ENCODE measurements around the gene ACP1.
A peak's percentile ranks its signal among the peaks of the same experiment; 100 is the strongest.

ACP1 gene

DNA sequence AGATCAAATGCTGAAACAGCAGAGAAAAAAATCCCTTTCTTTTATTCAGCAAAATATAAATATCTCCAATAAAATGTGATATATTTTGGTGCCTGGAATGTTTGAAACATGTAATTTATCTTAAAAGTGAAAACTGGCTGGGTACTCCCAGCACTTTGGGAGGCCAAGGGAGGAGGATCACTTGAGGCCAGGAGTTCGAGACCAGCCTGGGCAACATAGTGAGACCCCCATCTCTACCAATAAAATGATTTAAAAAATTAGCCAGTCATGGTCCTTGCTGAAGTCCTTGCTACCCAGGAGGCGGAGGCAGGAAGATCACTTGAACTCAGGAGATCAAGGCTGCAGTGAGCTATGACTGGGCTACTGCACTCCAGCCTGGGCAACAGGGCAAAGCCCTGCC is 9.6 kb upstream of the ACP1 start:
- DNase-seq (ENCODE audit: low read depth), result no peak

GRCh38 chr2:256094-256493 is 8.7 kb upstream of the ACP1 start:
- no peak for DNase-seq (ENCODE audit: low read depth)

DNA sequence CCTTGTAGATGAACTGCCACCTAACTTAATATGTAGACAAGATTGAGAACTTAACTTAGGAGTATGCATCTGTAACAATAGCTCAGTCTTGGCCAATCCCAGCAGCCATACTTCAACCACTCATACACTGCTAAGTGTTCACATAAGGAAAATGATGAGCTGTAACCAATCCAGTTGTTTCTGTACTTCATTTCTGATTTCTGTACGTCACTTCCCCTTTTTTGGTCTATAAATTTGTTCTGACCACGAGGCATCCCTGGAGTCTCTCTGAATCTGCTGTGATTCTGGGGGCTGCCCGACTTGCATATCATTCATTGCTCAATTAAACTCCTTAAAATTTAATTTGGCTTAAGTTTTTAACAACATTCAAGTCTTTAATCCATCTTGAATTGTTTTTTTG is 7.3 kb upstream of the ACP1 start:
- DNase-seq (ENCODE audit: low read depth), result no peak

DNA sequence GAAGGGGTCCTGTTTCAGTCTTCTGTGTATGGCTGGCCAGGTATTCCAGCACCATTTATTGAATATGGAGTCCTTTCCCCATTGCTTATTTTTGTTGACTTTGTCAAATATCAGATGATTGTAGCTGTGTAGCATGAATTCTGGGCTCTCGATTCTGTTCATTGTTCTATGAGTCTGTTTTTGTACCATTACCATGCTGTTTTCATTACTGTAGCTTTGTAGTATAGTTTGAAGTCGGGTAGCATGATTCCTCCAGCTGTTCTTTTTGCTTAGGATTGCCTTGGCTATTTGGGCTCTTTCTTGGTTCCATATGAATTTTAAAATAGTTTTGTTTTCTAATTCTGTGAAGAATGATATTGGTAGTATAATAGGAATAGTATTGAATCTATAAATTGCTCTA is 6.9 kb upstream of the ACP1 start:
- DNase-seq (ENCODE audit: low read depth), result no peak

DNA sequence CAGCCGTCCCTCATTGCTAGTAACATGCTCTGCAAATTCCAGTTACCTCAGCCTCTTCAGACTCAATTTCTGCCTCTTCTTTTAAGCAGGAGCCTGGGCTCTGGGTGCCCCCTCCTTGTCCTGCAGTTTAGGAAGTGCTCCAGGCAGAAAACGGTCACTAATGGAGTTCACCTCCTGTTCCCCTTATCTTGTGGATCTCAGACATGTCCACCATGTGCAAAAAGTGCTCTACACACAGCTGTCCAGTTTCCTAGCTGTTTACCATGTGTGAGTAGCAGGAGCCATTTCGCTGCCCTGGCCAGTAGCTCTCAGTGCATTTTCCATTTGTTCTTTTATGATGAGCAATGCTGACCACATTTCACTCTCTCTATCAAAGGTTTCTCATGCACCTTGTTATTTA is 5.8 kb upstream of the ACP1 start:
- DNase-seq (ENCODE audit: low read depth), result no peak

GRCh38 chr2:259789-260331 is 4.9 kb upstream of the ACP1 start:
- DNase-seq (ENCODE audit: low read depth), result no peak

- no peak for DNase-seq (ENCODE audit: low read depth)
These were observed 4.1 kb upstream of the ACP1 start for GRCh38 chr2:260507-261161.

GRCh38 chr2:262117-262516 is 2.6 kb upstream of the ACP1 start:
- DNase-seq (ENCODE audit: low read depth), result no peak

DNA sequence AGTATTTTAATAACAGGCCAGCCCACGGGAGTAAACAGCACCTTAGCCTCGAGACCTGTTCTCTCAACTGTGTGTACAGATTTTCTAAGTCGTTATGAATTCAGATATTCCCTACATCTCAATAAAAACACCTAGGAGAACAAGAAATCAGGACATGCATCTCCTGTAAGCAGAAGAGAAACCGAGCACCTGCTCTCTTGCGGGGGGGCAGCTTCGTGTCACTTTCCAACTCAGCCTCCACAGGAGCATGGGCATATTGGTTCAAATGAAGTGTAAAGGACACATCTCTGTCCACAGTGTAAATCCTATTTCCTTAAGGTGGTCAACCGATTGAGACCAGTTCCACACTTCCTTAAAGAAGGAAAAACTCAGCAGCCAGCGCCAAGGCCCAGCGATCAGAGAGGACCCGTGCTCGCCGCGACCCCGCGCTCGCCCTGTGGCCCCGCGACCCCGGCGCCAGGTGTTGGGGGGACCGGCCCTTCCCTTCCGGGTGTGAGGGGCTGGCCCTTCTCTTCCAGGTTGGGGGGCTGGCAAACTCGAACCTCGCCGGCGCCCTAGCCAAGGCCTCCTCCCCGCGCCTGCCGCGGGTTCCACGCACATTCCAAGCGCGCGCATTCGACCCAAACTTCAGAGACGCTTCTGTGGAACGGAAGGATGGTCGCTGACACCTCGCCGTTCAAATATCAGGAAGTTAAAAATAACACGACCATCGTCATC is 1.6 kb upstream of the ACP1 start:
- no peak for DNase-seq (ENCODE audit: low read depth)

DNA sequence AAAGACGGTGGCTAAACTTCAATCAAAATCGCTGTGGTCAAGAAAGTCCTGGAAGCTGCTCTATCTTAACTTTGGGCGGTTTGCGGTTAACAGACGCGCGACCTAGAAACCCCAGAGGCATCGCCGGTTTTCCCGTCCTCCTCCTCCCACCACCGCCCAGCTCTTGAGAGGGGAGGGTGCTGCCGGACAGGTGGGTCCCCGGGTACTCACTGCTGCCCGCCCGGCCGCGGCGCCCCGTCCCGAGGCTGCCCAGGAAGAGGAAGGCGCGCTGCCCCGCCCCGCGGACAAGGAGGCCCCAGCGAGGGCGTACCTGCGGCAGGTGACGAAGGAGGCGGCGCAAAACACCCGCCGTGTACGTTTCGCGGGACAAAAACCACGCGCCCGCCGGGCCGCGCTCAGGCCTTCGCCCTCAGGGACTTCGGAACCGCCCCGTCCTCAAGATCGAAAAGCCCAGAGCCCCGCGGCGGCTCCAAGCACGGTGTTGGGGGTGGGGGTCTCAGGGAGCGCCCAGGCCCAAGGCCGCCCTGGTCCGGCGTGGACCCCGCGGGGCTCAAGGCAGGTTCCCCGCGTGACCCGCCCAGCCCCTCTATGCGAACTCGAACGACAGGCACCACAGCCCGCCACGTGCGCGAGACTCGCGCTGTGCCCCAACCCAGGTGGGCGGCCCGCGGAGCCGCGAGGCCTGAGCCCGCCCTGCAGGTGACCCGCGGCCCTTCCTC is 814 bp upstream of the ACP1 start, which contains the start of gene SH3YL1:
SH3YL1 (minus strand) TSS at position 259 of the 719 bp plus-strand sequence; CDS start at position 211, 48 bp downstream.
- peak; percentile 40 for DNase-seq (ENCODE audit: low read depth)

GRCh38 chr2:268323-268722 is 3.6 kb downstream of the ACP1 start:
- DNase-seq (ENCODE audit: low read depth), result no peak

DNA sequence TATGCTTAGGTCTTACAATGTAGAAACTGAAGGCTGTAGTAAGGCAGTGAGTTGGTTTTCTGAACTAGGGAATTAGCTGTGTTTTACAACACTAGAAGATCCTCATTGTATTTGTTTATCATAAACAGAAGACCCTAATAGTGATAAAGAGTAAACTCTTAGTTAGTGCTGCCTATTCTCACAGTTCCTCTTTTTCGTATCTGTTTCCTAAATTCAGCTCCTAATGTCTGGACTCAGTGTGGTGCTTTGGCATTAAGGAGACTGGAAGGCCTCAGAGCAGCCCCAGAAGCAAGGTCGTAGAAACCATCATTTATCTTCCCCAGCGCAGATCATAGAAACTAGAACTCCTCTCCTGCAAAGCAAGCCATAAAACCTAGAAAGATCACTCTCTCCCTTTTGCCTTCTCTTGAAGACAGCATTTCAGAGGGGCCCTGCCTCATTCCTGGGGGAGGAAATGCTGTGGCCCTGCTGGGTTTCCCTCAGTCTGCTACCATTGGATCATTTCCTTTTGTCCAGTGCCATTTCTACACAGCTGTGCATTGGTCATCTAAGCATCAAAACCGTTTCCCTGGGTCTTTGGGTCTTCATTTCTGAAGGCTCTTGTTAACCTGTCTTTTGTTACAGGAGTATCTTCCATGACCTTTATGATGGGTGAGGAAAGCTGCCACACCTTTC is 4.7 kb downstream of the ACP1 start:
- DNase-seq (ENCODE audit: low read depth), result no peak

DNA sequence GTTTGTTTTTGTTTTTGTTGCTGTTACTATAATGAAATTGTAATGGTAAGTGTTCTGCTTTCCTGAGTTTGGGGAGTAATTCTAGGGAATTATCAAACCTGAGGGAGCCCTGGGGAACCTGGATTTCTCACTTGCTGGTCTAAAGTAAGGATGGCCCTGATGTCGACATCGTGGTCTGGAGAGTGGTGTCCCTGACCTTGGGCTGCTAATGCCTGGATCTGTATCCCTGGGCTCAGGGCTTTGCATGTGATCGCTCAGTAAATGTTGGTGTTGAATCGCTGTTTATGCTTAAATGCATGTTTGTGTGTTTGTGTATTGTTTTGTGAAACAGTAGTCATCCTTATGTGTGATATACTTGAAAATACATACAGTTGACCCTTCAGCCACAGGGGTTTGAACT is 6.1 kb downstream of the ACP1 start:
- DNase-seq (ENCODE audit: low read depth), result no peak

GRCh38 chr2:271917-272316 is 7.2 kb downstream of the ACP1 start:
- DNase-seq (ENCODE audit: low read depth), result no peak

DNA sequence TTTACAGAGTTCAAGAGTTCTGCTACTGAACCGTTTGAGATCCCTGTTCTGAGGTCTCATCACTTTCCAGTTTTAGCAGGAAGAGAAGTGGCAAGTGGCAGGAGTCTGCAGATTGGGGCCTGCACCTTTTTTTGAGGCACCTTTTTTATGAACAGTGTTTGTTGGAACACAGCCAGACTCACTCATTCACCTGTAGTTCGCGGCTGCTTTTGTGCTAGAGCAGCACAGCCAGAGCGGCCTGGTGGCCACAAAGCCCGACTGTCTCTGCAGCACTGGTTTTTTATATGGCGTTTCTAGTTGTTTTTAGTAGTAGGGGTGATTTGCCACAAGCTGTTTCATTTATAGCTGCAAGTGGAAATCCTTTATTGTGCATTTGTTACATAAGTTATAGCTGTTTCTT is 8.6 kb downstream of the ACP1 start:
- DNase-seq (ENCODE audit: low read depth), result no peak

DNA sequence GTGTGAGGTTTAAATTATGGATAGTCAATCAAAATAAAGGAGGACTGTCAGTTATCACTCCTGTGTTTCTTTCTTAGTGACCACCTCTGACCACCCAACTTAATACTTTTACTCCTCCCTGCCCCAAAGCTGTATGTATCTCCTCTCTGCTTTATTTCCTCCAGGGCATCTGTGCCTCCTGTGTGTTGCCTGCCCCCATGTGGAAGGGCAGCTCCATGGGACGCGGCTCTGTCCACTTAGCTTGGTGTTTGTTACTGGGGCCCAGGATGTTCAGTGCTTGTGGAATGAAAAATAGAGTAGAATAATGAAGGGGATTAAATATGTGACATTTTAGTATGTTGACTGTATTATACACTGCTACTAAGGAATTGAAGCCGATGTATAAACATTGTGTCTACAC is 9.8 kb downstream of the ACP1 start:
- DNase-seq (ENCODE audit: low read depth), result no peak

DNA sequence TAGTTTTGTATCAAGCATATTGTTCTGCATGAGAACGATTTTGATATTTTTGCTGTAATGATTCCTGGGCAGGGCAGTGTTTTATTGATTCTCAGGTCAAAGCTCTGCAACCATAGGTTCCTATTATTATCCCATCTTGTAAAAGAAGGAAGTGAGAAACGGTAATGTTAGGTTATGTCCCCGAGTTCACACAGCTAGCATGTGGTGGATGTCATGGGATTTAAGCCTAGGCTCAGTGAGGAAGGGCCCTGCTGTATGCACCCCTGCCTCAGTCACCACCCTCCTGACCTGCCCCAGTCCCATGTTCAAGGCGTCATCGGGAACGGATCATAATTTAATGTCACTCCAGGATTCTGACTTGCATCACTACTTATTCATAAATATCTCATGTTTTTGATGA is 10.7 kb downstream of the ACP1 start:
- DNase-seq (ENCODE audit: low read depth), result no peak

GRCh38 chr2:278312-278926 is 13.7 kb downstream of the ACP1 start:
- DNase-seq (ENCODE audit: low read depth), result no peak

GRCh38 chr2:278927-279320 is 14.2 kb downstream of the ACP1 start:
- no peak for DNase-seq (ENCODE audit: low read depth)

DNA sequence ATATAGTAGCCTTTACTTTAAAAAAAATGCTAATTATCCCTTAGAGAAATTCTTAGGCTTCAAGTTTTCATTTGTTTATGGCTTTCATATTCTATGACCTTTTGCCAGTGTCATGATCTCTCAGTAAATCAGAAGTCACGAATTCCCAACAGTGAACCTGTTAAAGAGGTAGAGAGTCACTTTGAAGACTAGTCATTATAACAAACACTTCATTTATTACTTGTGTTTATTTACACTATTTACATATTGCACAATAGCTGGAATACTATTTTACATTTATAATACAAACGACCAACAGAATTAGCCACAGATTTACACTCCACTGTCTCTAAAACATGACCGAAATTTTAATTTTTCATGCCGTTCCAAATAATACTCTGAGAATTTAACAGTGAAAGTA is 14.6 kb downstream of the ACP1 start:
- no peak for DNase-seq (ENCODE audit: low read depth)

GRCh38 chr2:279956-280649 is 15.4 kb downstream of the ACP1 start:
- DNase-seq (ENCODE audit: low read depth), result no peak

Measured in iris pigment epithelial cell (primary cell).